ENCODE measurements around the gene MYH14. TPM values are rescaled to one million over a fixed set of nuclear protein-coding genes. Genes with fewer than 3 reads are reported as not detected.
A peak's percentile ranks its signal among the peaks of the same experiment; 100 is the strongest.

The MYH14 gene
- total and polyA plus RNA-seq, 2 experiments from 2014 or later = 1.8 to 3.0 TPM

DNA sequence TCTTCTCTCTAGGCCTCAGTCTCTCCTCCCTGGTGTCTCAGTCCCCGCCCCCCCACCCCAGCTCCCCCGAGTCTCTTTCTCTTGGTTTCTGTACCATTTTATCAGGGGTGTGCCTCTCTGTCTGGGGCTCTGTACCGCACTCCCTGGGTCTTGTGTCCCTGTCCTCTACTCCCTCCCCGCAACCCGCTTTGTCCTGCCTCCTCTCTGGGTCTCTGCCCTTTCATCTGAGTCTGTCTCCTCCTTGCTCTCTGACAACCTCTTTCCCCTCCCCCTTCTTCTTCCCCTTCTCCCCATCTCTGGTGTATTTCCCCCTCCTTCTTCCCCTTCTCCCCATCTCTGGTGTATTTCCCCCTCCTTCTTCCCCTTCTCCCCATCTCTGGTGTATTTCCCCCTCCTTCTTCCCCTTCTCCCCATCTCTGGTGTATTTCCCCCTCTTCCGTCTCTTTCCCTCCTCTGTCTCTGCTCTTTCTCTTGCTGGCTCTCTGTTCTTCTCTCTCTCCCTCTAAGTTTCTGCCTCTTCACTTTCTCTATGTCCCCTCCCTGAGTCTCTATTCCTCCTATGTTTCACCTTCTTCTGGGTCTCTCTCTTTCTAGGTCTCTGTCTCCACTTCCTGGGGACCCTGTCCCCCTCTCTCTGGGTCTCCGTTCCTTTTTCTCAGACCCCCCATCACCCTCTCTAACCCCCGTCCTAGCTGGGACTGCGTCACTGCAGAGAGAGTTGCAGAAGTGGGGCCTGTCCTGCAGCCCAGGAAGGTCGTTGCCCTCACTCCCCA is 128.0 kb downstream of the MYH14 start:
- H3K4me1 ChIP-seq (ENCODE audit: low read depth) = peaks cover 26% of the 10 kb centered on the region
- peak overlapping the region; percentile 96 for H3K27ac ChIP-seq
- peak overlapping the region; percentile 46 for H3K4me3 ChIP-seq
- H3K36me3 ChIP-seq = no peaks in the 10 kb centered on the region
- no peaks in the 10 kb centered on the region for H3K9me3 ChIP-seq (ENCODE audit: low read depth)
- no peaks in the 10 kb centered on the region for H3K27me3 ChIP-seq
- no peak for DNase-seq (ENCODE audit: low read depth in 1 of 2, low spot score in 1 of 2)
- no peak for TF ChIP-seq CTCF (IDR thresholded peaks at IDR 0.05; ENCODE audit: low read depth, low read length)

- TF ChIP-seq CTCF (IDR thresholded peaks at IDR 0.05; ENCODE audit: low read depth, low read length) = no peak
- H3K4me3 ChIP-seq = peak overlapping the region; percentile 46
- no peaks in the 10 kb centered on the region for H3K36me3 ChIP-seq
- peaks cover 21% of the 10 kb centered on the region for H3K4me1 ChIP-seq (ENCODE audit: low read depth)
- no peaks in the 10 kb centered on the region for H3K9me3 ChIP-seq (ENCODE audit: low read depth)
- peak overlapping the region; percentile 96 for H3K27ac ChIP-seq
- DNase-seq (ENCODE audit: low read depth in 1 of 2, low spot score in 1 of 2) = no peak
- H3K27me3 ChIP-seq = no peaks in the 10 kb centered on the region
Measured at GRCh38 chr19:50331994-50332243, 128.5 kb downstream of the MYH14 start.

- peak in 1 of 2 donors; percentile 53 for DNase-seq (ENCODE audit: low read depth in 1 of 2, low spot score in 1 of 2)
- H3K27me3 ChIP-seq = no peaks in the 10 kb centered on the region
- peaks cover 18% of the 10 kb centered on the region for H3K4me1 ChIP-seq (ENCODE audit: low read depth)
- no peaks in the 10 kb centered on the region for H3K36me3 ChIP-seq
- H3K9me3 ChIP-seq (ENCODE audit: low read depth) = no peaks in the 10 kb centered on the region
- H3K27ac ChIP-seq = peak overlapping the region; percentile 96
- TF ChIP-seq CTCF (IDR thresholded peaks at IDR 0.05; ENCODE audit: low read depth, low read length) = no peak
- H3K4me3 ChIP-seq = peak overlapping the region; percentile 46
Measured at GRCh38 chr19:50332244-50333038, 129.0 kb downstream of the MYH14 start.

GRCh38 chr19:50333235-50333736 is 129.9 kb downstream of the MYH14 start:
- peak overlapping the region; percentile 96 for H3K27ac ChIP-seq
- no peaks in the 10 kb centered on the region for H3K9me3 ChIP-seq (ENCODE audit: low read depth)
- peak overlapping the region; percentile 46 for H3K4me3 ChIP-seq
- H3K36me3 ChIP-seq = no peaks in the 10 kb centered on the region
- peak; percentile 92 to 95 for DNase-seq (ENCODE audit: low read depth in 1 of 2, low spot score in 1 of 2)
- TF ChIP-seq CTCF (IDR thresholded peaks at IDR 0.05; ENCODE audit: low read depth, low read length) = peak; percentile 6
- peaks cover 13% of the 10 kb centered on the region for H3K4me1 ChIP-seq (ENCODE audit: low read depth)
- no peaks in the 10 kb centered on the region for H3K27me3 ChIP-seq

GRCh38 chr19:50333737-50334617 is 130.6 kb downstream of the MYH14 start:
- H3K4me3 ChIP-seq = peak overlapping the region; percentile 46
- DNase-seq (ENCODE audit: low read depth in 1 of 2, low spot score in 1 of 2) = peak; percentile 79 to 86
- no peaks in the 10 kb centered on the region for H3K27me3 ChIP-seq
- no peak for TF ChIP-seq CTCF (IDR thresholded peaks at IDR 0.05; ENCODE audit: low read depth, low read length)
- no peaks in the 10 kb centered on the region for H3K9me3 ChIP-seq (ENCODE audit: low read depth)
- H3K4me1 ChIP-seq (ENCODE audit: low read depth) = peaks cover 13% of the 10 kb centered on the region
- no peaks in the 10 kb centered on the region for H3K36me3 ChIP-seq
- H3K27ac ChIP-seq = peak overlapping the region; percentile 96

Measured in cardiac muscle cell (in vitro differentiated cells and primary cell).